Nephron (organoid): ENCODE data around the gene EDEM2.
"Not testable (repeated sequence)": the region's sequence is repeated elsewhere in the genome, so short reads cannot be mapped to it uniquely, and the experiment has no call there.

Experiments used
- H3K27ac Mint-ChIP-seq, 3 experiments: 2 replicates each; pipeline ENCODE4 v1.8.0; 2020; ENCODE audit warnings: mixed read lengths in 3 of 3, mild to moderate bottlenecking in 2 of 3, moderate library complexity in 1 of 3
- H3K27me3 Mint-ChIP-seq: 2 replicates; pipeline ENCODE4 v1.8.0; 2021; ENCODE audit warnings: low read depth, mild to moderate bottlenecking, moderate library complexity, mixed read lengths
- H3K36me3 Mint-ChIP-seq: 2 replicates; pipeline ENCODE4 v1.8.0; 2020; ENCODE audit warnings: low read depth, mixed read lengths
- H3K4me1 Mint-ChIP-seq: 2 replicates; pipeline ENCODE4 v1.8.0; 2020; ENCODE audit warnings: mixed read lengths
- H3K4me3 Mint-ChIP-seq, 3 experiments: 2 replicates each; pipeline ENCODE4 v1.8.0; 2020; ENCODE audit warnings: mild to moderate bottlenecking in 3 of 3, mixed read lengths in 3 of 3, moderate library complexity in 2 of 3
- H3K9me3 Mint-ChIP-seq: 2 replicates; pipeline ENCODE4 v1.8.0; 2020; ENCODE audit warnings: mixed read lengths
- CTCF ChIP-seq, 3 experiments: fragments of 200-600 bp; sonication (generic); IDR thresholded peaks; one replicate each; pipeline ENCODE4 v1.5.0; 2021; ENCODE audit warnings: antibody characterized with exemption in 3 of 3; ENCODE audit not compliant: unreplicated experiment in 3 of 3

Gene EDEM2

GRCh38 chr20:35167787-35168186, 20.7 kb upstream of the EDEM2 start:
- peaks cover 7% of the 10 kb centered on the region for H3K27me3 Mint-ChIP-seq
- H3K9me3 Mint-ChIP-seq: peaks cover 3% of the 10 kb centered on the region
- H3K36me3 Mint-ChIP-seq: no peaks in the 10 kb centered on the region
- peaks cover 17% of the 10 kb centered on the region for H3K4me1 Mint-ChIP-seq
- no peak for TF ChIP-seq CTCF (IDR thresholded peaks at IDR 0.05; ENCODE audit: unreplicated experiment in 3 of 3)
- H3K27ac Mint-ChIP-seq: no peak overlapping the region
- H3K4me3 Mint-ChIP-seq: no peak overlapping the region

GRCh38 chr20:35166242-35166830, 19.2 kb upstream of the EDEM2 start:
- peak overlapping the region in 2 of 3 experiments; percentile 45 to 65 for H3K27ac Mint-ChIP-seq
- TF ChIP-seq CTCF (IDR thresholded peaks at IDR 0.05; ENCODE audit: unreplicated experiment in 3 of 3): no peak
- H3K4me1 Mint-ChIP-seq: peaks cover 9% of the 10 kb centered on the region
- no peaks in the 10 kb centered on the region for H3K27me3 Mint-ChIP-seq
- peaks cover 3% of the 10 kb centered on the region for H3K9me3 Mint-ChIP-seq
- H3K36me3 Mint-ChIP-seq: no peaks in the 10 kb centered on the region
- no peak overlapping the region for H3K4me3 Mint-ChIP-seq

- Mint-ChIP-seq H3K27ac (peak overlapping the region in 2 of 3 experiments; percentile 24 to 45), H3K4me3 (no peak overlapping the region), H3K36me3 (no peaks in the 10 kb centered on the region), H3K27me3 (no peaks in the 10 kb centered on the region), H3K9me3 (peaks cover 3% of the 10 kb centered on the region), H3K4me1 (peaks cover 5% of the 10 kb centered on the region)
- no peak for TF ChIP-seq CTCF (IDR thresholded peaks at IDR 0.05; ENCODE audit: unreplicated experiment in 3 of 3)
Observed at GRCh38 chr20:35165221-35166185, 18.4 kb upstream of the EDEM2 start.

GRCh38 chr20:35164531-35164930, 17.4 kb upstream of the EDEM2 start:
- H3K4me1 Mint-ChIP-seq, H3K27me3 Mint-ChIP-seq, H3K36me3 Mint-ChIP-seq: not testable (repeated sequence)

GRCh38 chr20:35160341-35160740, 13.2 kb upstream of the EDEM2 start:
- H3K9me3 Mint-ChIP-seq, H3K27ac Mint-ChIP-seq, H3K27me3 Mint-ChIP-seq, H3K4me3 Mint-ChIP-seq, H3K4me1 Mint-ChIP-seq, H3K36me3 Mint-ChIP-seq: not testable (repeated sequence)

More at GRCh38 chr20:35164531-35164930, 17.4 kb upstream of the EDEM2 start:
- H3K9me3 Mint-ChIP-seq, H3K27ac Mint-ChIP-seq, H3K4me3 Mint-ChIP-seq: not testable (repeated sequence)

- TF ChIP-seq CTCF (IDR thresholded peaks at IDR 0.05; ENCODE audit: unreplicated experiment in 3 of 3): no peak
- Mint-ChIP-seq H3K36me3 (no peaks in the 10 kb centered on the region), H3K4me3 (no peak overlapping the region), H3K27me3 (no peaks in the 10 kb centered on the region), H3K4me1 (no peaks in the 10 kb centered on the region), H3K27ac (no peak overlapping the region), H3K9me3 (no peaks in the 10 kb centered on the region)
Observed at GRCh38 chr20:35156978-35157377, 9.8 kb upstream of the EDEM2 start.
